GM19395 (cell line): ENCODE measurements around the gene SFRP2.

Source experiments
- ATAC-seq: cut with Tn5 transposase; IDR thresholded peaks from one replicate; pipeline ENCODE4 v1.9.1; 2021; ENCODE audit warnings: mild to moderate bottlenecking, moderate library complexity; ENCODE audit not compliant: unreplicated experiment

The SFRP2 gene

DNA sequence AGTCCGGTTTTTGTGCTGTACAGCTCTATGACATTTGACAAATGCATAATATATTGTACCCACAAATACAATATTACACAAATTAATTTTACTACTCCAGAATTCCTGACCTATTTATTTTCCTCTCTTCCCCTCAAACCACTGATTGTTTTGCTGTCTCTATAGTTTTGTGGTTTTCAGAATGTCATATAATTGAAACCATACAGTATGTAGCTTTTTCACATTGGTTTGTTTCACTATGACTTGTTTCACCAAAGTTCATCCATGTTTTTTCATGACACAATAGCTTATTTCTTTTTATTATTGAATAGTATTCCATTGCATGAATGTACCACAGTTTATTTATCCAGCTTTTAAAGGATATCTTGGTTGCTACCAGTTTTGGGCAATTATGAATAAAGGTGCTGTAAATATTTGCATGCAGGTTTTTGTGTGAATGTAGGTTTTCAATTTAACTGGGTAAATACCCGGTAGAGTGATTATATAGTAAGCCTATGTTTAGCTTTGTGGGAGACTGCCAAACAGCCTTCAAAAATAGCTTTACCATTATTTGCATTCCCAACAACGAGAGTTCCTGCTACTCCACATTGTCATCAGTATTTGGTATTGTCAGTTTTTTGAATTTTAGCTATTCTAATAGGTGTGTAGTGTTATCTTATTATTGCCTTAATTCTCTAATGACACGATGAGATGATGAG, 55.0 kb downstream of the SFRP2 start:
- peak; percentile 81 for ATAC-seq

DNA sequence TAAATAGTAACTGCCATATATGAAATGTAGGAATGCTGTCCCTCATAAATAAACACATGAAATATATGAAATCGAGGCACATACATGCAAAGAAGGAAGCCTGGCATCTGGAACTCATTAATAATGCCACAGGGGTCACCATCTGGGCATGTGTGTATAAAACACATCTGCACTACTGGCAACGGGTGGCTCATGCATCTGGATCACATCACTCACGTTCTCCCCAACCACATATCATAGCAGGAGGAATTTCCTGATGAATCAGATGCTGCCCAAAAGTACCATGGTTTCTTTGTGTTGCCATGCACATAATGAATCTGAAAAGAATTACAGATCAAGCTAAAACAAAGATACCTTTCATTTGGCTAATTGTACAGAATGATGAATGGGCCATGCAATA, 57.6 kb downstream of the SFRP2 start:
- ATAC-seq, result no peak
